GM20000 (cell line): ENCODE results near the gene FARSA.
A peak's percentile ranks its signal among the peaks of the same experiment; 100 is the strongest.

Experiments used
- DNase-seq: peaks from one replicate; pipeline ENCODE4 v3.0.0; 2012; ENCODE audit warnings: low spot score
- CTCF ChIP-seq: IDR thresholded peaks from 2 replicates; pipeline ENCODE4 v1.5.1; 2012; ENCODE audit warnings: mild to moderate bottlenecking, control low read depth; ENCODE audit errors: extremely low read depth, missing control alignments

Gene FARSA

DNA sequence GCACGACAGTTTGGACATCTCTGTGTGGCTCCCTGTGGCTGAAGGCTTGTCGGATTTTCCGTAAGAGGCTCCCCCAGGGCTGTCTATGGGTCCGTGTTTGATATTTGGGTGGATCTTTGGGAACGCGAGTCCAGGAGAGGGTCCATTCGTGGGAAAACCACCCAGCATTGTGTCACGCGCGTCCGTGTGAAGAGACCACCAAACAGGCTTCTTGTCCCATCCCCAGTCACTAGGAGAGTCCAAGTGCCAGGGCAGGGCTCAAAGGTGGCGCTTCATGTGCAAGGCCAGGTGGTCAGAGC is 48.9 kb downstream of the FARSA start:
- no peak for DNase-seq
- TF ChIP-seq CTCF, result no peak

- no peak for DNase-seq
- no peak for TF ChIP-seq CTCF
These were observed 49.3 kb downstream of the FARSA start for GRCh38 chr19:12884202-12884601.

GRCh38 chr19:12882589-12882988 is 50.9 kb downstream of the FARSA start:
- DNase-seq, result no peak
- TF ChIP-seq CTCF, result no peak

GRCh38 chr19:12881172-12881808 is 52.2 kb downstream of the FARSA start, which contains the start of gene DNASE2:
DNASE2 (minus strand) TSS chr19:12881449; CDS start chr19:12881375, 74 bp downstream.
- TF ChIP-seq CTCF, result no peak
- DNase-seq, result peak; percentile 98

DNA sequence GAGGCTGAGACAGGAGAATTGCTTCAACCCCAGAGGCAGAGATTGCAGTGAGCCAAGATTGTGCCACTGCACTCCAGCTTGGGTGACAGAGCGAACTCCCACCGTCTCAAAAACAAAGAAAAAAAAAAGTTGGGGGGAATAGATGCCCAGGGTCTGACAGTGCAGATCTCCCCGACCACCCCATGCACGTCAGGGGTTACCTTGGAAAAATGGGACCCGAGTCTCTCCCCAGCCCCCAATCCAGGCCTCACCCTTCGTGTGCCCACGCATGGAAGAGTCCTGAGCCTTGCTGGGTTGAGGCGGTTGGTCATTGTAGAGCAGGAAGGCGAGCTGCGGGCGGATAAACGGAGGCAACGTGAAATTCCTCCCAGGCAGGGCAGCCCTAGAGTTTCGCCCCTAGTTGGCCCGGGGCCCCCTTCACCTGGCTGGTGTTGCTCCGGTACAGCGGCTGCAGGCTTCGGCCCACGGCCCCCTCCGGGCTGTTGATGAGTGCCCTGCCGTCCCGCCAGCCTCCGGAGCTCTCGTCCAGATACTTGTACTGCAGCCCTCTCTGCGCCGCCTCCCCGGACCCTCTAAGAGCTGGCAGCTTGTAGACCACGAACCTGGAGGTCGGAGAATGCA is 52.9 kb downstream of the FARSA start:
- no peak for TF ChIP-seq CTCF
- peak; percentile 56 for DNase-seq

- DNase-seq, result no peak
- TF ChIP-seq CTCF, result no peak
These were observed 58.4 kb downstream of the FARSA start for GRCh38 chr19:12875086-12875485.

- no peak for TF ChIP-seq CTCF
These were observed 59.4 kb downstream of the FARSA start for GRCh38 chr19:12873891-12874745.

More at GRCh38 chr19:12873891-12874745, 59.4 kb downstream of the FARSA start:
- no peak for DNase-seq
